Fibroblast of upper back skin (primary cell): Measurements from ENCODE around the gene SH3TC2.

ENCODE experiments used
- DNase-seq: peaks from one replicate; pipeline ENCODE4 v3.0.0-alpha.2; 2013

The SH3TC2 gene

DNA sequence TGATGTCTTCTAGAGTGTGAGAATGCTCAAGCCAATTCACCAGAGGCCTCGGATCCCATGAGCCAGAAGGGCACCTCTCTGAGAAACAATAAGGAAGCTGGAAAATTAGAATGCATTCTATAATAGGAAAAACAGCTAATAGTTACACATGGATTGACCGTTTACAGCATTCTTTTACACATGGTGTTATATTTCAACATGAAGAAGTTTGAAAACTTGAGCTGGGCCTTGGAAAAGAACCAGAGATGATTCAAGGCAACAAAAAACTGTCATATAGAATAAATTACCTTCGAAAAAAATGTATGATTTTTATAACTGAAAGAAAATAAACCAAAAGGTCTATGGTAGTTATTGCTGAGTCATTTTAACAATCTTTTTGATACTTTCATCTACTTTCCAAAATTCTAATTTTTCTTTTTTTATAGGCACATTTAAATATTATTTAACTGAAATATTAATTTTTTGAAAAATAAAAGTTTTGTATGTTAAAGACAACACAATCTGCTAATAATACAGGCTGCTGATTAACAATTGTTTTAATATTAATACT is 6.2 kb downstream of the SH3TC2 start:
- DNase-seq: peak; percentile 60

DNA sequence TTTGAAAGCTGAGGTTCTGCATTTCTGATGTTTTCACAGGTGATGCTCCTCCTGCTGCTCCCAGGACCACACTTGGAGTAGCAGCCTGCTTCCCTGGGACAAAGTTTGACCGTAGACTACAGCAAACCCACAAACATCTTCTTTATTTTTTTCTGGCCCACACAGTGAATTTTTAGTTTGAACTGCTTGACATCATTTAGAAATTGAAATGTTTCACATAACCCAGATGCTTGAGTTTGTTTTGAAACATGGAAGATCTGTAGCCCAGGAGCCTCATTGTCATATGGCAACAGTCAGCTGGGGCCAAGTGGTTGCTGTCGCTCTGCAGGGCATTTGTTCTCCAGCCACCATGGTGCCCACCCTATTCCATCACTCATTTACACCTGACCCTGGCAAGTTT is 8.4 kb downstream of the SH3TC2 start:
- DNase-seq: peak; percentile 45

DNA sequence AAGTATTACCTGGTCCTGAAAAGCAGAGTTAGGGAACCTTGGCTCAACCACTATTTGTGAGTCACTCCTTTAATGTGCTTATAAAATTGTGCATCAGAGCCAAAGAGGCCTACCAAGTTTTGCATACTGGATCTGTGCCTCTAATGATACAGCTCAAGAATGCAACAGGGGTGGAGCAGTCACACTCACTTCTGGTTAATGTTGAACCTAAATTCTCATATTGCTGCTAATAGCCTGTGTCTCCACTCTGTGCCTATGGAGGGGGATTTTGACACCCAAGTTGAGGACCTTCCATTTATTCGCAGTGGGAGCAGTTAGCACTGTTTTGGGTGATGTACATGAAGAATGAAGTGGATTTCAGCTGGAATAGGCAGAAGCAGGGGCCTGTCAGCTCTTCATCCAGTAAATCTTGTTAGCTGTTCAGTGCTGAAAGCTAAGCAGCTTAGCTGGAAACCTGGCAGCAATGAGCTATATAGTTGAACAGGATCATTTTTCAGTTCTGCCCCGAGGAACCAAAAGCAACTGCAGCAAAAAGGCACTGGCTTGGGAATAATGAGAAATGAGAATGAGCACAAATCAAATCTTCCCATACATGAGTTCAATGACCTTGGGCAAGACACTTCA is 9.7 kb downstream of the SH3TC2 start:
- DNase-seq: peak; percentile 80

DNA sequence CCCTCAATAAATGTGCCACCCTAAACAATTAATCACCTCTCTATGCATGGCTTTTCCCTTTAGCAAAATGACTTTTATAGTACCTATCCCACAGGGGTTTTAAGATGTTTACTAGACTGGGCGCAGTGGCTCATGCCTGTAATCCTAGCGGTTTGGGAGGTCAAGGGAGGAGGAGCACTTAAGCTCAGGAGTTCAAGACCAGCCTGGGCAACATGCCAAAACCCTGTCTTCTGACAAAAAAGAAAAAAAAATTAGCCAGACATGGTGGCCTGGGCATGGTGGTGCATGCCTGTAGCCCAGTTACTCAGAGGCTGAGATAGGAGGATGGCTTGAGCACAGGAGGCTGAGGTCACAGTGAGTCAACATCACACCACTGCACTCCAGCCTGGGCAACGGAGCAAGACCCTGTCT is 13.5 kb downstream of the SH3TC2 start:
- no peak for DNase-seq

DNA sequence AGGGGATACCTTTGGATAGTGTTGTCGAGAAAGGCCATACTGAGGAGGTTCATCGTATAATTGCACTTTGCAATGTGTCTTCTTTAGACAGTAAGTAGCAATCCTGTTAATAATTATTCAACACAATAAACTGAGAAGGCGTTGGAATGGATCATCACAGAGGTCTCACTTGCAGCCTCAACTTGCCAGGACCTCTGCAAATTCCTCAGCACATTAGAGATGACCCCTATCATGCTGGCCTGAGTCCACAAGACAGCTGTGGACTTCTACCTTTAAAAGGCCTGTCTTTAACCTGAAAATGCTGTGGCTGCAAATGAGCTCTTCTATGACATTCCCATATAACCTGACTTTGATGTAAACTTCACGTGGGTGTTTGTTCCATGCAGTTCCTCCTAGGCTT is 14.1 kb downstream of the SH3TC2 start:
- no peak for DNase-seq

DNA sequence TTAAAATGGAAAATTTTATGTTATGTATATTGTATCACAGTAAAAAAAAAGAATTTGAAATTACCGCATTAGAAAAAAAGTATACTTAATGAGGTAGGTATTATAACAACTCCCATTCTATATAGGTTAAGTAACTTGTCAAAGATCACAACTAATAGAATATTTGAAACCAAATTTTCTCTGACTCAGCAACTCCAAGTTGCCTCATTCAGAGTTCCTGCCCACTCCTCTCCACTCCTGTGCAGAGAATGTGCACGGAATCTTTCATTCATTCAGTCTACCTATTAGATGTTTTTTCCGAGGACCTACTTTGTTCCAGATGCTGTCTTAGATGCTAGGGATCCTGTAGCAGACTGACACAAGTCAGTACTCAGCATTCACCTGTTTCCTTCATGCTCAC is 15.4 kb downstream of the SH3TC2 start:
- no peak for DNase-seq

DNA sequence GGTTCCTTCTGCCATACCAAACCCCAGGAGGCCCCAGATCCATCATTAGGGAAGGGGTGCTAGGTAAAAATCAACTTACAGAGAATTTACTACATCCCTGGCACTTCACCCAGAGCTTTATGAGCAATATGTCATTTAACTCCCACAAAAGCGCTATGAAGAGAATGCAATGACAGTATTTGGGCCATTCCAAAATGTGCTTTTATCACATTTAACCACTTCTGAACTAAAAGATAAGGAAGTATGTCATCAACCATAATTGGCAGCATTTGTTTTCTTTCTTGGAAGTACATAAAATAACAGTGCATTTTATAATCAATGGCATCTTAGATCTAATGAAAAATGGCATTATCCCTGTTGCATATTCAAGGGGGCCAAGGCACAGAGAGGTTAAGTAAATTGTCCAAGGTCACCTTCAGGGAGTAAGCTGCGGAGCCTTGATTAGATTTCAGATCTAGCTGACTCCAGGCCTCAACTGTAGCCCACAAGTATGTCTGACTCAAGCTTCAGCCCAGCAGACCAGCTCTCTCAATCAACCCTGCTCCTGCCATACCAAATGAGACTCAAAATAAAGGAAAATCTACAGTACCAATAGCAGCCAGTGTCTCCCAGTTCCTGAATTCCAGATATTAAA is 16.5 kb downstream of the SH3TC2 start:
- DNase-seq: peak; percentile 27

DNA sequence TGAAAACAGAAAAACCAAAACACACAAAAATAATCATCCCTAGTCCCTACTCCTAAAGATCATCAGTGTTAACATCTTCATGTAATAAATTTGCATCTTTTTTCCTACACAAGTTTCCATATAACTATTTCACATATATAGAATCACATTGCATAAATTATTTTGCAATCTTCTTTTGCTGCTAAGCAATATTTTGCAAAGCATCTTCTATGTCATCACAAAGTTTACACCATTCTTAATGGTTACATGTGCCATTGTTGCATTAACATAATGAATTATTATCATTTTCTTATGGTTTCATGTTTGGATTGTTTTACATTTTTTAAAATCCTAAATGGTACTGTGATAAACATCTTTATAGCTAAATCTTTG is 17.8 kb downstream of the SH3TC2 start:
- no peak for DNase-seq

DNA sequence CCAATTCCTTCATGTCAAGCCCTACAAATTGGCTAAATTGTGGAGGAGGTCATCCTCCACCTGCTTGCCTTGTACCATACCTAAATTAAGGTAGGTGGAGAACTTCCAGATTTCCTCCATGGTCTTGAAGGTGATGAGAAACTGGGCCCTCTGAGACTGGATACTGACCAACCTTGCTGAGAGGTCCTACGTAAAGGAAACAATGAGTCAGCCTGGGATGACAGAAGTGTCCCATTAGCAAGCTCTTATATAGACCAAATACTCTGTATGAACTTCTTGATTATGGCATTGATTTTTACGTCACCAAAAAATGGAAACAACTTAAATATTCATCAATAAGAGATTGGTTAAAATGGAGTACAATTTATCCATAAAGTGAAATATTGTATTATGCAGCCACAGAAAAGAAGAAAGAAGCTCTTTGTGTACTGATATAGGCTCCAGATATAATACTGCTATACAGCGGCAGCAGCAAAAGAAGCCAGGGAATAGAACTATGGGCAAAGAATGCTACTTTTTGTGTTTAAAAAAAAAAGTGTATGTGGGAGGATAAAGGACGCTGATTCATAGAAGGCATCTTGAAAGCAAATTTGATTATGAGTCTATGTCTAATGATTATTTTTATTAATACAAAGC is 18.3 kb downstream of the SH3TC2 start:
- no peak for DNase-seq

DNA sequence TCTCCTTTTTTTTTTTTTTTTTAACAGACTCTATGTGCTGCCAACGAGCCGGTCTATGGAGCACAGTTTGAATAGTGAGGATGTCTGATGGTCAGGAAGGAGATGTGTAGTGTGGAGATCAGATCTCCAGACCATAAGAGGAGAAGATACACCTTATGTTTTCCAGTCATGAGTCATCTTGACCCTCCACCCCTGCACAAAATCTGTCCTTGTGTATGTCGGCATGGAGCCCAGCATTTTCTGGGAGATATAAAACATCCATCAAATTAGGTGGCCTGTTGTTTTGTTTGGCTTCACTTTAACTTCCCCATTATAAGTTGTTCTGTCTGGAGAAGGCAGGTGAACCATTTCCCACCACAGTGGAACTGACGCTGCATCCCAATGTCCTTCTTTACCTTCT is 19.2 kb downstream of the SH3TC2 start:
- no peak for DNase-seq

DNA sequence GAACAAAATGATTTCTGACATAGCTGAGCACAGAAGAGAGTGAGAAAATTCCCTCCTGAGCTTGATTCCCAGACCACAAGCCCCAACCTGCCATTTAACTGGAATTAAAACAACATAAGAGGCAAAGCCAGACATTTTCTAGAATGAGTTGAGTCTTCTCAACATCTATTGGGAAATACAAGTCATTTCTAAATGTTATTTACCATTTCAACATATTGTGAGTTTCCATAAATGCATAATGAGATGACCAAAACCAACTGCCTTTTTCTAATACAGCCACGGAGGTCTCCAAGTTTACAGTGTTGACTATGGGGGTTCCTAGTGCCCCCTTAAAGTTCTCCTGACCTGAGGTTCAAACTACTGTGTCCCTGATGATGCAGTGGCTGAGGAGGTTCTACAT is 20.0 kb downstream of the SH3TC2 start:
- DNase-seq: no peak

DNA sequence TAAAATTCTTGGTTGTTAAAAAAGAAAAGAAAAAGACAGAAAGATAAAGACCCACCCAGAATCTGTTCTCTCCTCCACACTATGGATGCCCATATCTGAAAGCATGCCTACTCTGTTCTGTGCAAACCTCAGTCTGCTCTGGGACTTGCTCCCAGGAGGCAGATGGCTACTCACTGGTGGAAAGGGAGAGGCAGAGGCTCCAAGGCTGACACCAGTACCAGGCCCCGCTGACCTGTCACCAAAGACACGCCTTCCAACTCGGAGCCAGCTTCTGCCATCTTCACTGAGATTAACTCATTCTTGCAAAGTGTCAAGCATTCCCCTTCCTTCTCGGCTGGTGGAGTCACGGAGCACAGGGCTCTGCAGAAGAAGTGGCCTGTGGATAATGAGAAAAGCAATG is 21.6 kb downstream of the SH3TC2 start:
- no peak for DNase-seq

DNA sequence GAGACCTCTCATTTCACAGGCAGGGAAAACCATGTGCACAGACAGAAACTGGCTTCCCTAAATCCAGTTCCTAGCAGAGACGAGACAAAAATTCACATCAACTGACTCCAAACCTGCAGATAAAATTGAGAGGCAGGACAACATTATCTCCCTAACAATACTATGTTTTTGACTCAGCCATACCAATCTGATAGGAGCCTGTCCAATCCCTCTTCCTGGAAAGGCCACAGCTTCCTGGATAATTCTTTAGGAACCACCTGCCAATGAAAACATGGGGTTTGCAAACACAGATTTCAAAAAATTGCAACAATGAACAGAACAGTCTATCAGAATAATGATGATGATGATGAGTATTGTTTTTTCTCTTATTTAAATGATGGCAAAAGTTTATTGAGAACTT is 22.4 kb downstream of the SH3TC2 start:
- DNase-seq: no peak

DNA sequence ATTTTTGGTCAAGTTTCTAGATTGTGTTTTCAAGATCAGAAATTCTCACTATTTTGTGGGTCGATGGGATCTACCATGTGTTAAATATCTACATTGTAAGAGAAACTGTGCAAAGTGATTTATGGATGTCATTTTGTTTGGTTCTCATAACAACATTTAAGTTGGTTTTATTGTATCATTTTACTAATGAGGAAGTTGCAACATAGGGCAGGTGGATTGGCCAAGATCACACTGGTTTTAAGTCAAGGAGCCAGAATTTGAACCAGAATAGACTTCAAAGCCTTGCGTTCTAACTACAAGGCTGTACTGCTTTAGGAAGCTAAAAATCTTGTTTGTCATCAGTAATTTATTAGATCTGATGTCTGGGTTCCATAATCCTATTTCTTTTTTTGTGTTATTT is 23.4 kb downstream of the SH3TC2 start:
- no peak for DNase-seq

DNA sequence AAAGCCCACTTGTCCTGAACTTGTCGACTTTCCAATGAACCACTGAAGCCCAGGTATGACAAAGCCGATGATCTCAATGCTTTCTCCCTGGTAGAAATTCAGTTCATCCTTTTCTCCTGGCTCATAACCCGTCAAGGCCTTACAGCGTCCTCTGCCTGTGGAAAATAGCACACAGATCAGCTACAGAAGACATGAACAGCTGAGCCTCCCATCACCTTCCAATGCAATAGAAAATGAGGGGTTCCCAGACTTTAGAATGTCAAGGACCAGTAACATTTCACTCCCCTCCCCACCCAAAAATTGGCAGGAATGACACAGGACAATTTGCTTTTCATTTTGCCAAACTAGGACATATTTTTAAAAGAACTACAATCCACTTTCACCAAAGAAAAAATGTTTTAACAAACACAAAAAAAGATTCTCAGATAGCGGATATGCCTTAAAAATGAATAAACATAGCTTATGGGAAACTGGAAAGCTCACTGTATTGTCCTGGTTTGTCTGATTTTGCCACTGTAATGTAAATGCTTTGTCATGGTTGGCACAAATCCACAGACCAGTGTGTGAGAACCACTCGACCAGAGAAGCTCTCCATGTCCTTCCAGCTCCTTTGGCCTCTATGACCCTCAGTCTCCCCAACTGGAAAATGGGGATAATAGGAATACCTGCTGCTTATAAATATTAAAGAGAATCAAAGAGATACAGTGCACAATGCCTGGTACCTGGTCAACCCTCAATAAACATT is 24.4 kb downstream of the SH3TC2 start:
- no peak for DNase-seq

DNA sequence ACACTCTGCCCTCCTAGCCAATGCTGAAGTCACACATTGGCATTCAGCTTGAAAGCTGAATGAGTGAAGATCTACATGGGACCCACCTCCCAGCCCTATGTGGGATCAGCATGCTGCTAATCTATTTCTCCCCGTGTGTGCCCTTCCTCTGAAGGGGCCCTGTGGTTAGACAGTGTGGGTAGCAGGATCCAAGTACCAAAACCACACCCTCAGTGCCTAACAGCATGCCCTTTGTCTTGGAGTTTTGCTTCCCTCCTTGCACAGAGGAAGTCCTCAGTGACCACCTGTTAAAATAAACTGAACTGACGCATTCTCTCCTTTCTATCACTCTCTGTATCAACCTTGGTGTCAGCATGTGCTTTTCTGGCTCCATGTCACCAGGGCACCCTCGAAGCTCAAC is 25.0 kb downstream of the SH3TC2 start:
- DNase-seq: no peak

DNA sequence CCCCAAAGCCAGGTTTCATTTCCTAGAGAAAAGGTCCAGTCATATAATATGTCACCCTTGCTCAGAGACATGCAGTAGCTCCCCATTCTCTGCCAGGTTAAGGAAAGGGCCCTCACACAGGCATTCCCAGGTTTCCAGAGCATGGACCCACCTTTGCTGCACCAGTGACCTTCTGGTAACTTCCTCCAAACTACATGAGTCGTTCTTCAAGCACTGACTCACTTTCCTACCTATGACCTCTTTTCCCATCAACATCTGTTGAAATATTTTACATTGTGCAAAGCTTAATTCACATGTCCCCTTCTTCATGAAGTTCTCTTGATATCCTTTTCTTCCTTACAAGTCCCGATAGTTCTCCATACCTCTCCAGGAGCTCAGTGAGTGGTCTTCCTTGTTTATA is 25.9 kb downstream of the SH3TC2 start:
- DNase-seq: no peak

DNA sequence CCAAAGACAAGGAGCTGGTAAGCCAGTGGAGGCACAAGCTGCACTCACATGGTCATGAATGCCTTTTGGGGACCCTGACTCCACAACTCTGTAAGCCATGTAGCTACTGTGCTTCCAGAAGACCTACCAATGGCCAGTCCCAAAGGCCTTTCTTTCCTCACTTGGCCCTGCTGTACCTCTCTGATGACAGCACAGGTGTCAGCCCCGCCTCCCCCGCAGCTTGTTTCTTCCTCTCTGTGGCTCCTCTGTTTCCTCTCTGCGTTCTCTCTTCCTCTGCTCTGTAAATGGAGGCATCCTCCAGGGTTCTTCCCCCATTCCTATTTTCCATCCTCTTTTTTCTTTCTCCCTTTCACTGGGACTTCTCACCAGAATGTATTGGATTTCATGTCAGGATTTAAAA is 26.7 kb downstream of the SH3TC2 start:
- DNase-seq: no peak

DNA sequence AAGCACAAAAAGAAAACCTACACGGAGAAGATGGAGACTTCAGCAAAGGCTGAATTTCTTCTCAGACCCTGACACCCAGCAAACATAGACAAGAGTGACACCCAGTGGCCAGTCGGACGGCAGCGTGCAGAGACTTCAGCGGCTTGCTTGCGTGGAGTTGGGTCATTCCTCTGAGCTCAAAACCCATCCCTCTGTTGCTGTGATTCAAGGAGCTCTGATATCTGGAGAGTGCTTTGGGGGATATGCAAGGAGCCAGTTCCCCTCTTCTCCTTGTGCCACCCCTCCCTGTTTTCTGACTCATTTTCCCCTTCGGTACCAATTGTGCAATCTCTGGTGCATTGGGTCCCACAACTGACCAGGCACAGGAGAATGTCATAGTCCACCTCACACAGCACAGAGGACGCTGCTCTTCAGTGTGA is 27.5 kb downstream of the SH3TC2 start:
- DNase-seq: peak; percentile 79

DNA sequence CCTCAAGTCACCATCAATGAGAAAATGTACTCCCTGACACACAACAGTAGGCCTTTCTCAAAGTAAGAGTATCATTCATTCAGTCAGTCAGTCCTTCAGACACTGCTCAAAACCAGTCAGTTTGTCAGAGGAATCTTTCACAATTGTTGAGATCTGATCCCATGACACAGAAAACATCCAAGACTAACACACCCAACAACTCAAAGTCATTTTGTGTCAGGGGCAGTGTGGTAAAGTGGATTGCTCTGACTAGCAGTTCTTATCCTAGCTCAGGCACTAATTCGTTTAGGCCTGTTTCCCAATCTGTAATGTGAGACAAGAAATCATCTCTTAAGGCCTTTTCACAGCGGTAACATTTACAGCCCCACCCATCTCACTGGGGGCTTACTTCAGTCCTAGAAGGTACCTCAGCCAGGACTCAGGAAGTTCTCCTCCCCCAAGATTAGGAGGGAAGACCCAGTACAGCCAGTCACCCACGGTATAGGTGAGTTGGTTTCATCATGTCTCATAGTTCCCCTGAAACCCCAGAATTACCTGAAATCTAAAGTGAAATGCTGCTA is 31.9 kb downstream of the SH3TC2 start:
- DNase-seq: no peak

DNA sequence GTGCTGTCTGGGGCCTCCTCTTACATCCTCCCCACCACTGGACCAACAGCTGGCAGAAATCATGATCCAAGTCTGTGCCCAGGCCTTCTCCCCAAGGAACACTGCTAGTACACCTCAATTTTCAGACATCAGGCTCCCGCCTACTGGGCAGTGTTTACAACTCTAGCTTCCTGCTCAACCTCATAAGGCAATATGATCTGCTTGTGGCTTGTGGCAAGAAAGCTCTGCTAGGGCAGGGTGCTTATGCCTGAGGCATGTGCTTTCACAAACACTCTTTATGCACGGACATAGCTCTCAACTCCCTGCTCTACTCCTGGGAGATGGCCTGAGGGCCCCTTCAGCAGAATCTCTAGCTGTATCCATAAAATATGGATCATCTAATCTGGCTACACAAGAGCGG is 32.5 kb downstream of the SH3TC2 start:
- peak; percentile 25 for DNase-seq

DNA sequence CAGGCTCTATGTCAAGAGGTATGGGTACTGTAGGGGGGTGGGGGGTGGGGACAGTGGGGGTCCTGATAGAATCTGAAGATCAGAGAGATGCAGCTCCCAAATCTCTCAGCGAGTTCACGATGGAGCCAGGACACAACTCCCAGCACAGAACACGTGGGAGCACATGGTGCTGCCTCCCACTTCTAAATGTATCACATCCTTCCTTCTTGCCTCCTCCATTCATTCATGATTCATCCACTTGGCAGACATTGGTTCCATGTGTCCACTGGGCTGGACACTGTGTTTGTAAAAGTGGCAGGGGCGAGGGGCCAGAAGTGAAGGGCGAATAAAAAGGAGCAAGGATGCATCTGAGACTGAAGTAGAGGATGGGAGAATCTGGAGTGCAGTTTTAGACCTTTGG is 33.9 kb downstream of the SH3TC2 start:
- no peak for DNase-seq

DNA sequence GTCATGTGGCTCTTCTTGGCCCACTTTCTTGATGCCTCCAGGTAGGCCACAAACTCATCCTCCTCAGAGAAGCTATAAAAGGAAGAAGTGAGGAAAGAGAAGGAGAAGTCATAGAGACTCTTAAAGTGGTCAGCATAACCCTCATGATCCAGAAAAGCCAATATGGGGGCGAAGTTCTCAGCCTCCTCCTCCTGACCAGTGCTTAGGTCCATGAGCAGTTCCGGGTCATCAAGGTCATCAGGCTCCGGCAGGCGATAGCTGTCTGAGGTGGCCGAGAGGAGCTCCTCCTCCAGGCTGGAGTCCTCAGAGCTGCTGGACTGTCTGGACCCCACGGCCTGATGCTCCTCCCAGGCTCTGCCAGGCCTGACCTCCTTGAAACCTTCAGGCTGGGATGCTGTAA is 34.7 kb downstream of the SH3TC2 start:
- no peak for DNase-seq
